Neuronal stem cell (in vitro differentiated cells): Measurements from ENCODE around the gene MPZL2.

ENCODE experiments used
- DNase-seq: peaks from one replicate; pipeline ENCODE4 v3.0.0-alpha.2; 2013; ENCODE audit warnings: low spot score
- H2AFZ ChIP-seq: one replicate; pipeline ENCODE4 v1.6.1; 2013; ENCODE audit warnings: mild to moderate bottlenecking, low read length, inconsistent platforms
- H2AK5ac ChIP-seq: 2 replicates; pipeline ENCODE4 v1.6.1; 2013; ENCODE audit warnings: low read depth, mild to moderate bottlenecking, inconsistent platforms, low read length, moderate library complexity, mixed read lengths
- H2BK120ac ChIP-seq: 2 replicates; pipeline ENCODE4 v1.6.1; 2013; ENCODE audit warnings: low read depth, mild to moderate bottlenecking, inconsistent platforms, low read length, moderate library complexity, mixed read lengths
- H2BK12ac ChIP-seq: one replicate; pipeline ENCODE4 v1.6.1; 2013; ENCODE audit warnings: low read length, inconsistent platforms
- H2BK15ac ChIP-seq: 2 replicates; pipeline ENCODE4 v1.6.1; 2013; ENCODE audit warnings: mild to moderate bottlenecking, low read length, inconsistent platforms, mixed read lengths
- H2BK5ac ChIP-seq: one replicate; pipeline ENCODE4 v1.6.1; 2013; ENCODE audit warnings: inconsistent platforms, mild to moderate bottlenecking, low read length, moderate library complexity
- H3K14ac ChIP-seq: one replicate; pipeline ENCODE4 v1.6.1; 2013; ENCODE audit warnings: low read length, inconsistent platforms
- H3K18ac ChIP-seq: 2 replicates; pipeline ENCODE4 v1.6.1; 2013; ENCODE audit warnings: low read length, inconsistent platforms
- H3K23ac ChIP-seq: 2 replicates; pipeline ENCODE4 v1.6.1; 2013; ENCODE audit warnings: low read depth, mild to moderate bottlenecking, mixed read lengths, low read length, inconsistent platforms; ENCODE audit not compliant: poor library complexity
- H3K27ac ChIP-seq: replicated peaks from 3 replicates; pipeline ENCODE4 v1.5.1; 2013; ENCODE audit warnings: low read length, inconsistent platforms
- H3K27me3 ChIP-seq, 3 experiments: 2 replicates each; pipeline ENCODE4 v1.6.1; 2013; ENCODE audit warnings: low read length in 3 of 3, mild to moderate bottlenecking in 2 of 3, inconsistent platforms in 1 of 3, low read depth in 1 of 3, mixed read lengths in 1 of 3, moderate library complexity in 1 of 3; ENCODE audit not compliant: control insufficient read depth in 3 of 3, insufficient read depth in 3 of 3
- H3K36me3 ChIP-seq, 2 donors: replicated peaks in 1 of 2; 2 replicates each; pipeline ENCODE4 v1.6.1; 2013; ENCODE audit warnings: low read length in 2 of 2; ENCODE audit not compliant: control insufficient read depth in 2 of 2, insufficient read depth in 2 of 2
- H3K4ac ChIP-seq: 2 replicates; pipeline ENCODE4 v1.6.1; 2013; ENCODE audit warnings: inconsistent platforms, mild to moderate bottlenecking, low read length, moderate library complexity
- H3K4me1 ChIP-seq, 2 donors: 1 replicate in 1 of 2; 2 replicates in 1 of 2; pipeline ENCODE4 v1.6.1; 2013; ENCODE audit warnings: low read length in 2 of 2, low read depth in 1 of 2; ENCODE audit not compliant: control insufficient read depth in 2 of 2, insufficient read depth in 1 of 2
- H3K4me2 ChIP-seq: one replicate; pipeline ENCODE4 v1.6.1; 2013; ENCODE audit warnings: mild to moderate bottlenecking, low read length, inconsistent platforms; ENCODE audit not compliant: insufficient read depth, poor library complexity, severe bottlenecking
- H3K4me3 ChIP-seq, 2 donors: 2 replicates each; pipeline ENCODE4 v1.5.1; 2013; ENCODE audit warnings: low read length in 2 of 2, mild to moderate bottlenecking in 2 of 2, inconsistent platforms in 1 of 2, moderate library complexity in 1 of 2
- H3K79me1 ChIP-seq: one replicate; pipeline ENCODE4 v1.6.1; 2013; ENCODE audit warnings: low read depth, mild to moderate bottlenecking, inconsistent platforms, low read length, moderate library complexity
- H3K9ac ChIP-seq: one replicate; pipeline ENCODE4 v1.6.1; 2013; ENCODE audit warnings: mild to moderate bottlenecking, low read depth, low read length, inconsistent platforms; ENCODE audit not compliant: poor library complexity
- H3K9me3 ChIP-seq, 2 donors: replicated peaks in 1 of 2; 2 replicates each; pipeline versions ENCODE3 to v1.6.1; 2013; ENCODE audit warnings: low read length in 2 of 2, mild to moderate bottlenecking in 2 of 2, inconsistent platforms in 1 of 2, low read depth in 1 of 2, mixed read lengths in 1 of 2, moderate library complexity in 1 of 2; ENCODE audit not compliant: control insufficient read depth in 2 of 2, insufficient read depth in 1 of 2
- H4K8ac ChIP-seq: one replicate; pipeline ENCODE4 v1.6.1; 2013; ENCODE audit warnings: low read depth, mild to moderate bottlenecking, inconsistent platforms, low read length, moderate library complexity
- H4K91ac ChIP-seq: one replicate; pipeline ENCODE4 v1.6.1; 2013; ENCODE audit warnings: low read length, low read depth, mild to moderate bottlenecking, inconsistent platforms; ENCODE audit not compliant: poor library complexity
- WGBS, 2 donors: extraction: QIAGEN DNeasy Blood & Tissue Kit; methylation state at CpG; one replicate each; pipeline ENCODE4 v1.1.7; 2013; ENCODE audit warnings: missing lambda C conversion rate in 2 of 2, mixed read lengths in 1 of 2; ENCODE audit not compliant: insufficient read length in 2 of 2, insufficient replicate concordance in 1 of 2; ENCODE audit errors: extremely low coverage in 2 of 2; 5-methylcytosine and 5-hydroxymethylcytosine counted together

The MPZL2 gene

GRCh38 chr11:118277312-118277711 lies 13.2 kb upstream of the MPZL2 start:
- H2BK12ac ChIP-seq, result no peak overlapping the region
- no peaks in the 10 kb centered on the region for H3K36me3 ChIP-seq
- no peak overlapping the region for H2AFZ ChIP-seq
- no peak overlapping the region for H3K27ac ChIP-seq
- H3K18ac ChIP-seq, result no peak overlapping the region
- no peak overlapping the region for H2BK120ac ChIP-seq
- no peak overlapping the region for H4K91ac ChIP-seq
- no peaks in the 10 kb centered on the region for H3K9me3 ChIP-seq
- H2AK5ac ChIP-seq, result no peak overlapping the region
- H3K4me2 ChIP-seq, result no peak overlapping the region
- peaks cover 0 to 3% (median 0%) of the 10 kb centered on the region in 3 experiments for H3K27me3 ChIP-seq
- H4K8ac ChIP-seq, result no peak overlapping the region
- no CpG with 5 or more reads among the region's 1 CpG for WGBS, 2 donors
- no peak overlapping the region for H3K4me3 ChIP-seq
- H3K9ac ChIP-seq, result no peak overlapping the region
- no peak overlapping the region for H3K4ac ChIP-seq
- no peak overlapping the region for H2BK15ac ChIP-seq
- no peak overlapping the region for H3K14ac ChIP-seq
- DNase-seq, result no peak
- no peak overlapping the region for H3K23ac ChIP-seq
- H3K79me1 ChIP-seq, result no peaks in the 10 kb centered on the region
- no peak overlapping the region for H2BK5ac ChIP-seq
- no peaks in the 10 kb centered on the region for H3K4me1 ChIP-seq

DNA sequence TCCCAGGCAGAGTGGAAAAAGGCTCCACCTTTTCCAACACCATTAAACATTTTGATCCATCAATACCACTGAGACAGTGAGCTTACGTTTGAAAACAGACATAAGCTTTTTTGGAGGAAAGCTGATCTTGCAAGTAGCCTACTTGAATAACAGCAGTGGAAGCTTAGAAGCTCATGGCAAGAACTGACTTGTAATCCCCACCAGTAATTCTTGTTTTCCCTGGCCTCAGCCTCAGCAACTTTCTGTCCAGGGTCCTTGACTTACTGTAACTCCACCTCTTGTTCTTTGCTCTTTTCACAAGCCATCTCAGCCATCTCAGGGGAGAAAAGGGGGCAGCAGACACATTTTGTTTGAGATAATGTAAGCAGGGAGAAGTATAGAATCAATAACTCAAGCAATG lies 12.3 kb upstream of the MPZL2 start:
- Histone ChIP-seq H2AK5ac (no peak overlapping the region), H3K4ac (no peak overlapping the region), H2BK15ac (no peak overlapping the region), H3K9ac (no peak overlapping the region), H4K91ac (no peak overlapping the region), H3K4me1 (no peaks in the 10 kb centered on the region), H3K18ac (no peak overlapping the region), H2AFZ (no peak overlapping the region), H3K4me2 (no peak overlapping the region), H3K23ac (no peak overlapping the region), H3K36me3 (no peaks in the 10 kb centered on the region), H3K14ac (no peak overlapping the region), H3K27me3 (peaks cover 0 to 5% (median 0%) of the 10 kb centered on the region in 3 experiments), H3K4me3 (no peak overlapping the region), H3K9me3 (no peaks in the 10 kb centered on the region), H2BK5ac (no peak overlapping the region), H2BK12ac (no peak overlapping the region), H3K79me1 (no peaks in the 10 kb centered on the region), H3K27ac (no peak overlapping the region), H2BK120ac (no peak overlapping the region), H4K8ac (no peak overlapping the region)
- WGBS, 2 donors, result no CpG with 5 or more reads among the region's 1 CpG
- DNase-seq, result no peak

GRCh38 chr11:118275176-118275575 lies 11.1 kb upstream of the MPZL2 start:
- Histone ChIP-seq H2BK15ac (no peak overlapping the region), H3K79me1 (no peaks in the 10 kb centered on the region), H2BK120ac (no peak overlapping the region), H4K91ac (no peak overlapping the region), H2BK5ac (no peak overlapping the region), H3K9me3 (no peaks in the 10 kb centered on the region), H3K4me3 (no peak overlapping the region), H3K4me1 (no peaks in the 10 kb centered on the region), H3K9ac (no peak overlapping the region), H3K27ac (no peak overlapping the region), H3K4ac (no peak overlapping the region), H3K4me2 (no peak overlapping the region), H3K14ac (no peak overlapping the region), H3K23ac (no peak overlapping the region), H2AK5ac (no peak overlapping the region), H2BK12ac (no peak overlapping the region), H2AFZ (no peak overlapping the region), H3K18ac (no peak overlapping the region), H3K36me3 (no peaks in the 10 kb centered on the region), H3K27me3 (peaks cover 0 to 9% (median 0%) of the 10 kb centered on the region in 3 experiments), H4K8ac (no peak overlapping the region)
- no CpG with 5 or more reads among the region's 4 CpGs for WGBS, 2 donors
- DNase-seq, result no peak

DNA sequence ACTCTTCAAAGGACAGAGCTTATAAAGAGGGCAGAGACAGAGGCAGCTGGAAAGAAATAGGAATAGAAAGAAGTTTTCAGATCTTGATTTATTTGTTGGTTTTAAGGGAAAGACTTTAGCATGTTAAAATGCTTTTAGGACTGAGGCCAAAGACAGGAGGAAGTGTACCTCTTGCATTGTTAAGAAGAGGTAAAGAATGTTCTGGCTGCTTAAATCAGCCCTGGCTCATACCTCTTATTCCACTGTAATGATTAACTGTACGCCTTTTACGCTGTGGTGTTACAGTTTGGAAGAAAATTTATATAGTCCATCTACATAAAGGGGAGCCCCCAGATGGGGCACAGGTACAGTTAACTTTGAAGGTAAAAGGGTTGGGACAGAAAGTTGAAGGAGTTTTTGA lies 10.1 kb upstream of the MPZL2 start:
- Histone ChIP-seq H4K8ac (no peak overlapping the region), H3K4me3 (no peak overlapping the region), H3K36me3 (no peaks in the 10 kb centered on the region), H3K4ac (no peak overlapping the region), H2AK5ac (no peak overlapping the region), H2BK5ac (no peak overlapping the region), H3K4me1 (no peaks in the 10 kb centered on the region), H3K79me1 (no peaks in the 10 kb centered on the region), H2BK12ac (no peak overlapping the region), H3K23ac (no peak overlapping the region), H4K91ac (no peak overlapping the region), H3K4me2 (no peak overlapping the region), H3K9ac (no peak overlapping the region), H3K27me3 (peaks cover 0 to 16% (median 0%) of the 10 kb centered on the region in 3 experiments), H3K27ac (no peak overlapping the region), H3K9me3 (no peaks in the 10 kb centered on the region), H2BK15ac (no peak overlapping the region), H2BK120ac (no peak overlapping the region), H3K14ac (no peak overlapping the region), H2AFZ (no peak overlapping the region), H3K18ac (no peak overlapping the region)
- no CpG with 5 or more reads among the region's 2 CpGs for WGBS, 2 donors
- no peak for DNase-seq
